HG03108 (cell line): ENCODE data around the gene LEMD1.

Experiments
- ATAC-seq: cut with Tn5 transposase; IDR thresholded peaks from one replicate; pipeline ENCODE4 v1.9.1; 2021; ENCODE audit warnings: moderate library complexity; ENCODE audit not compliant: unreplicated experiment

LEMD1 gene

GRCh38 chr1:205357567-205357966 lies 64.3 kb downstream of the LEMD1 start:
- ATAC-seq = no peak

- no peak for ATAC-seq
These were observed 65.3 kb downstream of the LEMD1 start, which contains the start of gene KLHDC8A for GRCh38 chr1:205356440-205357139. TSS of gene KLHDC8A (minus strand) at chr1:205356922. CDS start at chr1:205343604, 13,318 bp downstream.

- no peak for ATAC-seq
These were observed 66.8 kb downstream of the LEMD1 start for GRCh38 chr1:205355075-205355453.

GRCh38 chr1:205354259-205355074 lies 67.4 kb downstream of the LEMD1 start:
- no peak for ATAC-seq

GRCh38 chr1:205353612-205354011 lies 68.2 kb downstream of the LEMD1 start:
- ATAC-seq = no peak

GRCh38 chr1:205353191-205353590 lies 68.7 kb downstream of the LEMD1 start:
- no peak for ATAC-seq

- ATAC-seq = no peak
These were observed 69.7 kb downstream of the LEMD1 start for GRCh38 chr1:205351984-205352713.

GRCh38 chr1:205350691-205351141 lies 71.1 kb downstream of the LEMD1 start:
- ATAC-seq = no peak

- ATAC-seq = no peak
These were observed 71.7 kb downstream of the LEMD1 start for GRCh38 chr1:205350124-205350523.

- no peak for ATAC-seq
These were observed 73.0 kb downstream of the LEMD1 start for GRCh38 chr1:205348554-205349487.

GRCh38 chr1:205346956-205347574 lies 74.8 kb downstream of the LEMD1 start:
- ATAC-seq = no peak

GRCh38 chr1:205345761-205346160 lies 76.1 kb downstream of the LEMD1 start:
- no peak for ATAC-seq

- ATAC-seq = no peak
These were observed 77.6 kb downstream of the LEMD1 start for GRCh38 chr1:205344066-205344928.

- ATAC-seq = no peak
These were observed 78.3 kb downstream of the LEMD1 start for GRCh38 chr1:205343431-205344065.

GRCh38 chr1:205342986-205343385 lies 78.9 kb downstream of the LEMD1 start:
- ATAC-seq = no peak

GRCh38 chr1:205340676-205341075 lies 81.2 kb downstream of the LEMD1 start:
- no peak for ATAC-seq

- no peak for ATAC-seq
These were observed 82.1 kb downstream of the LEMD1 start for GRCh38 chr1:205339717-205340116.

GRCh38 chr1:205339197-205339702 lies 82.6 kb downstream of the LEMD1 start:
- ATAC-seq = no peak
